ENCODE results near the gene NEK1.
"Not testable (repeated sequence)": the region's sequence is repeated elsewhere in the genome, so short reads cannot be mapped to it uniquely, and the experiment has no call there.

The NEK1 gene

GRCh38 chr4:169566021-169566818, 46.2 kb downstream of the NEK1 start:
- Mint-ChIP-seq H3K4me3 (no peak overlapping the region), H3K27ac (peak overlapping the region; percentile 50 to 85 (median 53)), H3K9me3 (no peaks in the 10 kb centered on the region), H3K36me3 (ENCODE audit: low read depth) (peaks cover 8% of the 10 kb centered on the region), H3K4me1 (peaks cover 4% of the 10 kb centered on the region), H3K27me3 (ENCODE audit: low read depth) (no peaks in the 10 kb centered on the region)
- TF ChIP-seq CTCF (IDR thresholded peaks at IDR 0.05; ENCODE audit: unreplicated experiment in 3 of 3), result peak; percentile 63 to 80 (median 64)

GRCh38 chr4:169565606-169566005, 46.8 kb downstream of the NEK1 start:
- Mint-ChIP-seq H3K36me3 (ENCODE audit: low read depth) (peaks cover 6% of the 10 kb centered on the region), H3K27me3 (ENCODE audit: low read depth) (no peaks in the 10 kb centered on the region), H3K27ac (no peak overlapping the region), H3K4me3 (no peak overlapping the region), H3K9me3 (no peaks in the 10 kb centered on the region), H3K4me1 (peaks cover 4% of the 10 kb centered on the region)
- TF ChIP-seq CTCF (IDR thresholded peaks at IDR 0.05; ENCODE audit: unreplicated experiment in 3 of 3), result no peak

- Mint-ChIP-seq H3K4me3 (no peak overlapping the region), H3K27ac (peak overlapping the region; percentile 81 to 90 (median 87)), H3K27me3 (ENCODE audit: low read depth) (no peaks in the 10 kb centered on the region), H3K9me3 (peaks cover 13% of the 10 kb centered on the region), H3K36me3 (ENCODE audit: low read depth) (peaks cover 46% of the 10 kb centered on the region), H3K4me1 (peaks cover 11% of the 10 kb centered on the region)
- TF ChIP-seq CTCF (IDR thresholded peaks at IDR 0.05; ENCODE audit: unreplicated experiment in 3 of 3), result no peak
Measured at GRCh38 chr4:169557061-169557636, 55.2 kb downstream of the NEK1 start.

GRCh38 chr4:169546548-169546947, 65.8 kb downstream of the NEK1 start:
- not testable (repeated sequence) for H3K27me3 Mint-ChIP-seq (ENCODE audit: low read depth); H3K4me1 Mint-ChIP-seq; H3K4me3 Mint-ChIP-seq; H3K27ac Mint-ChIP-seq
- H3K9me3 Mint-ChIP-seq, result peaks cover 63% of the 10 kb centered on the region
- peaks cover 72% of the 10 kb centered on the region for H3K36me3 Mint-ChIP-seq (ENCODE audit: low read depth)

GRCh38 chr4:169540774-169541173, 71.6 kb downstream of the NEK1 start:
- Mint-ChIP-seq H3K27ac (no peak overlapping the region), H3K27me3 (ENCODE audit: low read depth) (no peaks in the 10 kb centered on the region)
- no peak for TF ChIP-seq CTCF (IDR thresholded peaks at IDR 0.05; ENCODE audit: unreplicated experiment in 3 of 3)

GRCh38 chr4:169530048-169530447, 82.3 kb downstream of the NEK1 start:
- Mint-ChIP-seq H3K27ac (no peak overlapping the region), H3K4me3 (no peak overlapping the region), H3K9me3 (peaks cover 12% of the 10 kb centered on the region), H3K27me3 (ENCODE audit: low read depth) (no peaks in the 10 kb centered on the region), H3K36me3 (ENCODE audit: low read depth) (peaks cover 81% of the 10 kb centered on the region), H3K4me1 (no peaks in the 10 kb centered on the region)
- TF ChIP-seq CTCF (IDR thresholded peaks at IDR 0.05; ENCODE audit: unreplicated experiment in 3 of 3), result no peak

More at GRCh38 chr4:169540774-169541173, 71.6 kb downstream of the NEK1 start:
- no peaks in the 10 kb centered on the region for H3K4me1 Mint-ChIP-seq
- peaks cover 37% of the 10 kb centered on the region for H3K9me3 Mint-ChIP-seq
- peaks cover 36% of the 10 kb centered on the region for H3K36me3 Mint-ChIP-seq (ENCODE audit: low read depth)
- H3K4me3 Mint-ChIP-seq, result no peak overlapping the region

Measured in nephron (organoid).